Spleen (tissue), 7 donors: ENCODE measurements around the gene L3MBTL3.

ENCODE experiments used
- POLR2A ChIP-seq, 3 donors: fragments of 450-650 bp; IDR thresholded peaks; one replicate each; pipeline ENCODE4 v1.5.1; 2017; ENCODE audit warnings: antibody characterized with exemption in 3 of 3, mild to moderate bottlenecking in 1 of 3
- TF ChIP-seq, protein P1 (sequence below), 11 experiments: fragments of 200-600 bp in 7 of 11; fragments of 450-650 bp in 4 of 11; sonication (generic) in 4 of 11; IDR thresholded peaks in 8 of 11; conservative IDR thresholded peaks in 3 of 11; 1 replicate in 7 of 11; 2 replicates in 4 of 11; pipeline versions ENCODE4 v1.4.0 to v1.8.0; 2016 to 2021; ENCODE audit warnings: antibody characterized with exemption in 11 of 11, inconsistent platforms in 4 of 11, mild to moderate bottlenecking in 1 of 11
- donor health status: DM: no; HTN: no; CAD: no; lungs with moderate emphysema.
- donor health status: DM: no; HTN: no; CAD: no.
- donor health status: DM: no; HTN: no; CAD: no.

DNA sequence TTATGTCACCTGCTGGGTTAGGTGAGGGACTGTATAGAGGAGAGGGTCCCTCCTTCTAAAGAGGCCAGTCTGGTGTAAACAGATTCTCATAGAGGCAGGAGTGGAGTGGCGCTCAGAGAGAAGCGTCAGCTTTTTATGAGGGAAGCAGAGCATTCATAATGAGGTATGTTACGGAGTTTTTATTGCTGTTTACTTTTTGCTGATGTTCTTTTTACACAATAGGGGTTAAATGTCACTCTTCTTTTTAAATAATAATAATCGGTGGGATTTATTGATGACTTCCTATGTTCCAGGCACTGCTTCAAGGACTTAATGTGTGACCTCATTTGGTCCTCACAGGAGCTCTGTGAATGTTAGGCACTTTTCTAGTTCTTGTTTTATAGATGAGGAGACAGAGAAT is 79.9 kb downstream of the L3MBTL3 start:
- no peak for TF ChIP-seq POLR2A (IDR thresholded peaks at IDR 0.05)
- TF ChIP-seq, protein P1, sequence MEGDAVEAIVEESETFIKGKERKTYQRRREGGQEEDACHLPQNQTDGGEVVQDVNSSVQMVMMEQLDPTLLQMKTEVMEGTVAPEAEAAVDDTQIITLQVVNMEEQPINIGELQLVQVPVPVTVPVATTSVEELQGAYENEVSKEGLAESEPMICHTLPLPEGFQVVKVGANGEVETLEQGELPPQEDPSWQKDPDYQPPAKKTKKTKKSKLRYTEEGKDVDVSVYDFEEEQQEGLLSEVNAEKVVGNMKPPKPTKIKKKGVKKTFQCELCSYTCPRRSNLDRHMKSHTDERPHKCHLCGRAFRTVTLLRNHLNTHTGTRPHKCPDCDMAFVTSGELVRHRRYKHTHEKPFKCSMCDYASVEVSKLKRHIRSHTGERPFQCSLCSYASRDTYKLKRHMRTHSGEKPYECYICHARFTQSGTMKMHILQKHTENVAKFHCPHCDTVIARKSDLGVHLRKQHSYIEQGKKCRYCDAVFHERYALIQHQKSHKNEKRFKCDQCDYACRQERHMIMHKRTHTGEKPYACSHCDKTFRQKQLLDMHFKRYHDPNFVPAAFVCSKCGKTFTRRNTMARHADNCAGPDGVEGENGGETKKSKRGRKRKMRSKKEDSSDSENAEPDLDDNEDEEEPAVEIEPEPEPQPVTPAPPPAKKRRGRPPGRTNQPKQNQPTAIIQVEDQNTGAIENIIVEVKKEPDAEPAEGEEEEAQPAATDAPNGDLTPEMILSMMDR (IDR thresholded peaks at IDR 0.05 in 8 of 11, conservative IDR thresholded peaks at IDR 0.05 in 3 of 11): no peak
